ENCODE results near the gene BICC1. TPM values are rescaled to one million over a fixed set of nuclear protein-coding genes. Genes with fewer than 3 reads are reported as not detected.

Gene BICC1
- total RNA-seq, 1 donor from 2014 or later = 9.3 TPM

- Histone ChIP-seq H3K4me1 (no peaks in the 10 kb centered on the region), H3K4me3 (no peak overlapping the region), H3K36me3 (no peaks in the 10 kb centered on the region), H3K9me3 (no peaks in the 10 kb centered on the region), H3K27ac (no peak overlapping the region), H3K27me3 (no peaks in the 10 kb centered on the region)
- intact Hi-C loops (cut with DNase I) = no loop called here
- TF ChIP-seq CTCF (IDR thresholded peaks at IDR 0.05) = no peak
- DNase-seq (ENCODE audit: low spot score in 2 of 2) = no peak
Observed at GRCh38 chr10:58516671-58517070, 4.0 kb downstream of the BICC1 start.

- no peak for DNase-seq (ENCODE audit: low spot score in 2 of 2)
- no peak for TF ChIP-seq CTCF (IDR thresholded peaks at IDR 0.05)
- H3K27ac ChIP-seq = no peak overlapping the region
- H3K4me1 ChIP-seq = no peaks in the 10 kb centered on the region
- H3K36me3 ChIP-seq = no peaks in the 10 kb centered on the region
- no peaks in the 10 kb centered on the region for H3K27me3 ChIP-seq
- no peaks in the 10 kb centered on the region for H3K9me3 ChIP-seq
- intact Hi-C loops (cut with DNase I) = no loop called here
- H3K4me3 ChIP-seq = no peak overlapping the region
Observed at GRCh38 chr10:58517081-58517480, 4.4 kb downstream of the BICC1 start.

- intact Hi-C loops (cut with DNase I) = no loop called here
Observed at GRCh38 chr10:58517491-58518355, 5.1 kb downstream of the BICC1 start.

GRCh38 chr10:58518775-58519174, 6.1 kb downstream of the BICC1 start:
- intact Hi-C loops (cut with DNase I) = no loop called here

More at GRCh38 chr10:58517491-58518355, 5.1 kb downstream of the BICC1 start:
- Histone ChIP-seq H3K36me3 (no peaks in the 10 kb centered on the region), H3K9me3 (no peaks in the 10 kb centered on the region), H3K4me1 (no peaks in the 10 kb centered on the region), H3K4me3 (no peak overlapping the region), H3K27me3 (no peaks in the 10 kb centered on the region), H3K27ac (no peak overlapping the region)
- TF ChIP-seq CTCF (IDR thresholded peaks at IDR 0.05) = no peak
- DNase-seq (ENCODE audit: low spot score in 2 of 2) = no peak

GRCh38 chr10:58529077-58529728, 16.5 kb downstream of the BICC1 start:
- Histone ChIP-seq H3K9me3 (peaks cover 4 to 39% of the 10 kb centered on the region in 2 donors), H3K27me3 (no peaks in the 10 kb centered on the region), H3K4me1 (no peaks in the 10 kb centered on the region), H3K27ac (no peak overlapping the region), H3K36me3 (no peaks in the 10 kb centered on the region), H3K4me3 (no peak overlapping the region)
- no peak for DNase-seq (ENCODE audit: low spot score in 2 of 2)
- TF ChIP-seq CTCF (IDR thresholded peaks at IDR 0.05) = no peak
- intact Hi-C loops (cut with DNase I) = no loop called here

More at GRCh38 chr10:58518775-58519174, 6.1 kb downstream of the BICC1 start:
- Histone ChIP-seq H3K27me3 (no peaks in the 10 kb centered on the region), H3K4me3 (no peak overlapping the region), H3K36me3 (no peaks in the 10 kb centered on the region), H3K4me1 (no peaks in the 10 kb centered on the region), H3K9me3 (no peaks in the 10 kb centered on the region), H3K27ac (no peak overlapping the region)
- TF ChIP-seq CTCF (IDR thresholded peaks at IDR 0.05) = no peak
- DNase-seq (ENCODE audit: low spot score in 2 of 2) = no peak

Data from ascending aorta (tissue), 2 donors.